Smooth muscle cell (in vitro differentiated cells): ENCODE measurements around the gene ALOX12B. TPM values are rescaled to one million over a fixed set of nuclear protein-coding genes. Genes with fewer than 3 reads are reported as not detected.
"Not testable (repeated sequence)": the region's sequence is repeated elsewhere in the genome, so short reads cannot be mapped to it uniquely, and the experiment has no call there.

Experiments
- DNase-seq: peaks from one replicate; lab custom pipeline; 2025; ENCODE audit not compliant: unreplicated experiment; lab: John Stamatoyannopoulos, UW
- H2AFZ ChIP-seq: fragments of 200-600 bp; sonication (generic); 2 replicates; pipeline ENCODE4 v1.6.0; 2016; ENCODE audit warnings: antibody characterized with exemption, low read depth, mild to moderate bottlenecking
- H3F3A ChIP-seq: fragments of 200-600 bp; sonication (generic); 2 replicates; pipeline ENCODE4 v1.6.0; 2017; ENCODE audit warnings: antibody characterized with exemption, low read depth
- H3K27ac ChIP-seq: fragments of 200-600 bp; sonication (generic); 2 replicates; pipeline ENCODE4 v1.5.1; 2016; ENCODE audit warnings: low read depth, mild to moderate bottlenecking
- H3K27me3 ChIP-seq: fragments of 200-600 bp; sonication (generic); 2 replicates; pipeline ENCODE4 v1.6.1; 2016; ENCODE audit warnings: low read depth, mild to moderate bottlenecking
- H3K36me3 ChIP-seq: fragments of 200-600 bp; sonication (generic); 2 replicates; pipeline ENCODE4 v1.5.1; 2016; ENCODE audit warnings: low read depth
- H3K4me1 ChIP-seq: fragments of 200-600 bp; sonication (generic); 2 replicates; pipeline ENCODE4 v1.5.1; 2016; ENCODE audit warnings: low read depth
- H3K4me2 ChIP-seq: fragments of 200-600 bp; sonication (generic); 2 replicates; pipeline ENCODE4 v1.6.0; 2016; ENCODE audit warnings: mild to moderate bottlenecking
- H3K4me3 ChIP-seq: fragments of 200-600 bp; sonication (generic); 2 replicates; pipeline ENCODE4 v1.5.1; 2016; ENCODE audit warnings: mild to moderate bottlenecking
- H3K79me2 ChIP-seq: fragments of 200-600 bp; sonication (generic); 2 replicates; pipeline ENCODE4 v1.6.0; 2016; ENCODE audit warnings: low read depth, mild to moderate bottlenecking
- H3K9ac ChIP-seq: fragments of 200-600 bp; sonication (generic); 2 replicates; pipeline ENCODE4 v1.6.0; 2016; ENCODE audit warnings: low read depth
- H3K9me3 ChIP-seq: fragments of 200-600 bp; sonication (generic); replicated peaks from 2 replicates; pipeline ENCODE4 v1.5.1; 2016; ENCODE audit warnings: low read depth
- H4K20me1 ChIP-seq: fragments of 200-600 bp; sonication (generic); 2 replicates; pipeline ENCODE4 v1.6.0; 2016; ENCODE audit warnings: low read depth
- WGBS: methylation state at CpG from one replicate; pipeline ENCODE4 v1.1.7; 2016; ENCODE audit warnings: low lambda C conversion rate; 5-methylcytosine and 5-hydroxymethylcytosine counted together
- polyA plus RNA-seq: library from polyadenylated mRNA; unstranded; fragments of >200 nt; fragmentation: Nextera tagmentation; extraction: Ambion mirVana; gene quantifications from 2 replicates; pipeline ENCODE4 v1.2.1, GENCODE V29; 2016
- total RNA-seq: library from RNA; depleted of rRNA; stranded (reverse); fragments of >200 nt; gene quantifications from 2 replicates; pipeline ENCODE4 v1.2.3, GENCODE V29; 2014
- TF ChIP-seq, protein P1 (sequence below): fragments of 200-600 bp; sonication (generic); IDR thresholded peaks from 2 replicates; pipeline ENCODE4 v1.5.1; 2017; ENCODE audit warnings: borderline replicate concordance, mild to moderate bottlenecking, antibody characterized with exemption; ENCODE audit not compliant: insufficient read depth, poor library complexity, severe bottlenecking

The ALOX12B gene
- total and polyA plus RNA-seq, 2 experiments from 2014 or later: 3.0 to 4.9 TPM

DNA sequence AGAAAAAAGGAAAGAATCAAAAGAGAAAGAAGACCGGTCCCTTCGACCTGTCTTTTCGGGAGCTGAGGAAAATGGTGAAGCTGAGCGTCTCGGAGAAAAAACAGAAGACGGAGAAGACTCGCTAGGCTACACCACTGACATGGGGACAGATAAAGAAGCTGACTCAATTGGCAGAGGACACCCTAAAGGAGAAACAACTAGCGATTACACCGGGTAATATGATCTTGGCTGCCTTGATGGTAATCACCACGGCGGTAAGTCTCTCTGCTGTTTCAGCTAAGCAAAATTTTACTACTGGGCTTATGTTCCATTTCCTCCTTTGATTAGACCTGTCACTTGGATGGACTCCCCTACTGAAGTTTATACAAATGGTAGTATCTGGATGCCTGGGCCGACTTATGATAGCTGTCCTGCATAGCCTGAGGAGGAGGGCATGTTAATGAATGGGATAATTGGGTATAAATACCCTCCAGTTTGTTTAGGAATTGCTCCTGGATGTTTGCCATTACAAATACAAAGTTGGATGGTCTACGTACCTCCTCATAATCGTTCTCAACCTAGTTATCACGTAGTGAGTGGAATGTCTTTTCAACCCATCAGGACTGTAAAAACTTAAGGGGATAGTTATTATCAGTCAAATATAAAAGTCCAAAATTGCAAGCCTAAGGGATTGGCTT, 24.6 kb downstream of the ALOX12B start:
- TF ChIP-seq, protein P1, sequence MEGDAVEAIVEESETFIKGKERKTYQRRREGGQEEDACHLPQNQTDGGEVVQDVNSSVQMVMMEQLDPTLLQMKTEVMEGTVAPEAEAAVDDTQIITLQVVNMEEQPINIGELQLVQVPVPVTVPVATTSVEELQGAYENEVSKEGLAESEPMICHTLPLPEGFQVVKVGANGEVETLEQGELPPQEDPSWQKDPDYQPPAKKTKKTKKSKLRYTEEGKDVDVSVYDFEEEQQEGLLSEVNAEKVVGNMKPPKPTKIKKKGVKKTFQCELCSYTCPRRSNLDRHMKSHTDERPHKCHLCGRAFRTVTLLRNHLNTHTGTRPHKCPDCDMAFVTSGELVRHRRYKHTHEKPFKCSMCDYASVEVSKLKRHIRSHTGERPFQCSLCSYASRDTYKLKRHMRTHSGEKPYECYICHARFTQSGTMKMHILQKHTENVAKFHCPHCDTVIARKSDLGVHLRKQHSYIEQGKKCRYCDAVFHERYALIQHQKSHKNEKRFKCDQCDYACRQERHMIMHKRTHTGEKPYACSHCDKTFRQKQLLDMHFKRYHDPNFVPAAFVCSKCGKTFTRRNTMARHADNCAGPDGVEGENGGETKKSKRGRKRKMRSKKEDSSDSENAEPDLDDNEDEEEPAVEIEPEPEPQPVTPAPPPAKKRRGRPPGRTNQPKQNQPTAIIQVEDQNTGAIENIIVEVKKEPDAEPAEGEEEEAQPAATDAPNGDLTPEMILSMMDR: no peak
- Histone ChIP-seq H3K27me3 (peaks cover 85% of the 10 kb centered on the region), H2AFZ (peak overlapping the region; percentile 50), H4K20me1 (no peaks in the 10 kb centered on the region), H3K4me1 (peaks cover 6% of the 10 kb centered on the region), H3K27ac (no peak overlapping the region), H3K79me2 (no peaks in the 10 kb centered on the region), H3K9me3 (no peaks in the 10 kb centered on the region), H3F3A (no peaks in the 10 kb centered on the region), H3K36me3 (no peaks in the 10 kb centered on the region), H3K4me3 (peak overlapping the region; percentile 40), H3K4me2 (peak overlapping the region; percentile 81), H3K9ac (no peak overlapping the region)
- 5% methylated on average over 15 of the region's 15 CpGs for WGBS
- DNase-seq: no peak

- no peaks in the 10 kb centered on the region for H3K9me3 ChIP-seq
- DNase-seq: no peak
- H3K27ac ChIP-seq: no peak overlapping the region
- no peaks in the 10 kb centered on the region for H3K36me3 ChIP-seq
- WGBS: 5% methylated on average over 8 of the region's 8 CpGs
- peak overlapping the region; percentile 40 for H3K4me3 ChIP-seq
- peaks cover 6% of the 10 kb centered on the region for H3K4me1 ChIP-seq
- peaks cover under 1% of the 10 kb centered on the region for H3F3A ChIP-seq
- H3K79me2 ChIP-seq: no peaks in the 10 kb centered on the region
- H2AFZ ChIP-seq: peak overlapping the region; percentile 50
- no peaks in the 10 kb centered on the region for H4K20me1 ChIP-seq
- peaks cover 81% of the 10 kb centered on the region for H3K27me3 ChIP-seq
- TF ChIP-seq, protein P1: no peak
- peak overlapping the region; percentile 81 for H3K4me2 ChIP-seq
- H3K9ac ChIP-seq: no peak overlapping the region
Measured at GRCh38 chr17:8062435-8062806, 25.1 kb downstream of the ALOX12B start.

GRCh38 chr17:8061851-8062250, 25.7 kb downstream of the ALOX12B start:
- H4K20me1 ChIP-seq, H2AFZ ChIP-seq, H3K9me3 ChIP-seq, H3K36me3 ChIP-seq, H3K4me3 ChIP-seq, H3K27ac ChIP-seq, H3K9ac ChIP-seq, H3K79me2 ChIP-seq, H3K4me1 ChIP-seq, DNase-seq, H3K4me2 ChIP-seq, H3F3A ChIP-seq: not testable (repeated sequence)
- 14% methylated on average over 8 of the region's 8 CpGs for WGBS
- peaks cover 76% of the 10 kb centered on the region for H3K27me3 ChIP-seq

DNA sequence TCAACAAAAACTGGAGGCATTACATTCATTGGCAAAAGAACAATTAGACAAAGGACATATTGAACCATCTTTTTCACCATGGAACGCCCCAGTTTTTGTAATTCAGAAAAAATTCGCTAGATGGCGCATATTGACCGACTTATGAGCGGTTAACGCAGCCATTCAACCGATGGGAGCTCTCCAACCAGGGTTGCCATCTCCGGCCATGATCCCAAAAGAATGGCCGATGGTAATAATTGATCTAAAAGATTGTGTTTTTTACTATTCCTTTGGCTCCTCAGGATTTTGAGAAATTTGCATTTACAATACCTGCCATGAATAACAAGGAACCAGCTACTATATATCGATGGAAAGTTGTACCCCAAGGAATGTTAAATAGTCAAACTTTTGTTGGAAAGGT, 27.2 kb downstream of the ALOX12B start:
- 10% methylated on average over 10 of the region's 10 CpGs for WGBS
- Histone ChIP-seq H3K27me3 (peaks cover 63% of the 10 kb centered on the region), H3K4me1 (peaks cover 6% of the 10 kb centered on the region), H3K36me3 (no peaks in the 10 kb centered on the region), H3K4me3 (no peak overlapping the region), H3K27ac (no peak overlapping the region), H4K20me1 (no peaks in the 10 kb centered on the region), H3K4me2 (no peak overlapping the region), H2AFZ (no peak overlapping the region), H3F3A (peaks cover 9% of the 10 kb centered on the region), H3K9ac (no peak overlapping the region), H3K79me2 (no peaks in the 10 kb centered on the region), H3K9me3 (no peaks in the 10 kb centered on the region)
- TF ChIP-seq, protein P1: peak; percentile 74
- no peak for DNase-seq
